Hindlimb muscle (tissue), 1 donor: ENCODE results near the gene KRTAP1-5. TPM values are rescaled to one million over a fixed set of nuclear protein-coding genes. Genes with fewer than 3 reads are reported as not detected.
"Not testable (repeated sequence)": the region's sequence is repeated elsewhere in the genome, so short reads cannot be mapped to it uniquely, and the experiment has no call there.

ENCODE experiments used
- DNase-seq: peaks from one replicate; pipeline ENCODE4 v3.0.0-alpha.2; 2013
- polyA plus RNA-seq: library from polyadenylated mRNA; unstranded; fragments of 120-200 nt; gene quantifications from one replicate; pipeline ENCODE4 v1.2.1, GENCODE V29; 2013; ENCODE audit not compliant: insufficient read length

KRTAP1-5 gene, protein sequence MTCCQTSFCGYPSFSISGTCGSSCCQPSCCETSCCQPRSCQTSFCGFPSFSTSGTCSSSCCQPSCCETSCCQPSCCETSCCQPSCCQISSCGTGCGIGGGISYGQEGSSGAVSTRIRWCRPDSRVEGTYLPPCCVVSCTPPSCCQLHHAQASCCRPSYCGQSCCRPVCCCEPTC
- not detected for polyA plus RNA-seq

DNA sequence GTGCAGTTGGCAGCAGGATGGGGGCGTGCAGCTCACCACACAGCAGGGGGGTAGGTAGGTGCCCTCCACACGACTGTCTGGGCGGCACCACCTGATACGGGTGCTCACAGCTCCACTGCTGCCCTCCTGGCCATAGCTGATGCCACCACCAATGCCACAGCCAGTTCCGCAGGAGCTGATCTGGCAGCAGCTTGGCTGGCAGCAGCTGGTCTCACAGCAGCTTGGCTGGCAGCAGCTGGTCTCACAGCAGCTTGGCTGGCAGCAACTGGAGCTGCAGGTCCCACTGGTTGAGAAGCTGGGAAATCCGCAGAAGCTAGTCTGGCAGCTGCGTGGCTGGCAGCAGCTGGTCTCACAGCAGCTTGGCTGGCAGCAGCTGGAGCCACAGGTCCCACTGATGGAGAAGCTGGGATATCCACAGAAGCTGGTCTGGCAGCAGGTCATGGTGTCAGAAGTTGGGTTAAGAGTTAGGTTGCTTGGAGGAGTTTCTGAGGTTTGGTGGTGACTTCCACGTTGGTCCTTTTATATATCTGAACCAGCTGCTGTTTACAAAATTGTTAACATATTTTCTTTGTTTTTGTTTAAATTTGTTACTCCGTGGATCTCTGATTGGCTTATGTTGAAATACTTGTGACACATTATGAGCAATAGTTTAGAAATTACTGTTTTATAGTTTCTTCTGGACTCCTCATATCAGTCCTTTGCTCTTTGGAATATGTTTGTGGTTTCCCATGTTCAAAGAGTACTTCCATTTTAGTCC, at the start of gene KRTAP1-5:
TSS of gene KRTAP1-5 (minus strand) at position 494 of the 757 bp plus-strand sequence. CDS start at position 441, 53 bp downstream.
- no peak for DNase-seq

DNA sequence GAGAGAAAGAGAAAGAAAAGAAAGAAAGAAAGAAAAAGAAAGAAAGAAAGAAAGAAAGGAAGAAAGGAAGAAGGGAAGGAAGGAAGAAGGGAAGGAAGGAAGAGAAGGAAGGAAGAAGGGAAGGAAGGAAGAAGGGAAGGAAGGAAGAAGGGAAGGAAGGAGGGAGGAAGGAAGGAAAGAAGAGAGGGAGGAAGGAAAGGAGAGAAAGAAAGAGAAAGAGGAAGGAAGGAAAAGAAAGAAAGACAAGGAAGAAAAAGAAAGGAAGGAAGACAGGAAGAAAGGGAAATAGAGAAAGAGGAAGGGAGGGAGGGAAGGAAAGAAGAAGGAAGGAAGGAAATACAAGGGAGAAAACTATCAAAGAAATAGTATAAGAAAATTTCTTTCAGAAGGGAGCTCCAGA, 49.8 kb upstream of the KRTAP1-5 start:
- no peak for DNase-seq

DNA sequence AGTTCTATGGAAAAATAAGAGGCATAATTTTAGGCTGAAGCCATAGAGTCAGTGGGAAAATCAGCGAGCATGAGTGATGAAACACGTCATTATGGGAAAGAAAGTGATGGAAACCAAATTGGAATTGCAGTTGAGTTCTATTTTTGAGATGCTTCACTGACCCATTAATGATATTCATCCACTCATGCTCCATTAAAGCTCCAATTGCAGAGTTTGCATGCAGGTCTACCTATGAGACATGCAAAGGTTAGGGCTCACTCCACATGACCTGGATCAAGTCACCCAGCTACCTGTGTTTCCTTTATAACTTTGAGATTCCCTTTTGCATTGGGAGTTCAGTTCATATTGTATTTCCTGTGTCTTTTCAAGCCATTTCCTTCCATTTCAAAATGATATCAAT, 46.7 kb upstream of the KRTAP1-5 start:
- no peak for DNase-seq

DNA sequence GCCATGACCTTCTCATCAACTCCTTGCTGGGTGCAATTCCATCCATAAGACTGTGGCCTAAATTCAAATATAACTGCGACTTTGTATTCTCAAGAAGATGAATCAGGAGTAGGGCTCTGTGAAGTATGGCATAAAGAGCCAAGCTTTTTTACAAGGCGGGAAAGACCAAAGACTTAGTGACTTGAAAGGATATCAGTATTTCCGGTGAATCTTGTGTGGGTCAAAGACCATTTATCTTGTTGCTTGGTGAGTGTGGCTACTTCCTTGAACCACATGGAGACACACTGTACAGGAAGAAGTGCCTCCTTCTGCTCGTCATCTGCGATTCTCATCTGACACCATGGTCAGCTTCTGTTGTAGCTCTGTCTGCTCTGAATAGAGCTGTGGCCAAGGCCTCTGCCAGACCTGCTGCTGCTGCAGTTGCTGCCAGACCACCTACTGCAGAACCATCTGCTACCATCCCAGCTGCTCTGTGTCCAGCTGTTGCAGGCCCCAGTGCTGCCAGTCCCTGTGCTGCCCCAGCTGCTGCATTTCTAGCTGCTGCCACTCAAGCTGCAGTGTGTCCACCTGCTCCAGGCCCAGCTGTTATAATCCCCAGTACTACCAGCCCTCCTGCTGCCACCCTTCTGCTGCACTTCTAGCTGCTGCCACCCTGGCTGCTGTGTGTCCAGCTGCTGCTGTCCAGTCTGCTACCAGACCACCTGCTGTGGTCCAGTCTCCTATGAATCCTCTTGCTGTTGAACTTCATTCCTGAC, 44.8 kb upstream of the KRTAP1-5 start:
- no peak for DNase-seq

DNA sequence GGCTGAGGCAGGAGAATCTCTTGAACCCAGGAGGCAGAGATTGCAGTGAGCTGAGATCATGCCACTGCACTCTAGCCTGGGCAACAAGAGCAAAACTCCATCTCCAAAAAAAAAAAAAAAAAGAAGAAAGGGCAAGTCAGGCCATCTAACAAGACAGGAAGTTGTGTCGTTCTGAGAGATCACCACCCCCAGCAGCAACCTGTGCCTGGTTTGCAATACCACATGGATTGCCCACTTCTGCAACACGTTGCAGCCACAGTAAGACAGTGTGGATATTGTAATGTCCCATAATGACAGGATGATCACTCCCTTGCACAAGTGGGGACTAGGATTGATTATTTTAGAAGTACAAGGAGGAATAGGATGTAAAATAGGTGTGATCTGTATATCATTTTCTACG, 42.0 kb upstream of the KRTAP1-5 start:
- no peak for DNase-seq

DNA sequence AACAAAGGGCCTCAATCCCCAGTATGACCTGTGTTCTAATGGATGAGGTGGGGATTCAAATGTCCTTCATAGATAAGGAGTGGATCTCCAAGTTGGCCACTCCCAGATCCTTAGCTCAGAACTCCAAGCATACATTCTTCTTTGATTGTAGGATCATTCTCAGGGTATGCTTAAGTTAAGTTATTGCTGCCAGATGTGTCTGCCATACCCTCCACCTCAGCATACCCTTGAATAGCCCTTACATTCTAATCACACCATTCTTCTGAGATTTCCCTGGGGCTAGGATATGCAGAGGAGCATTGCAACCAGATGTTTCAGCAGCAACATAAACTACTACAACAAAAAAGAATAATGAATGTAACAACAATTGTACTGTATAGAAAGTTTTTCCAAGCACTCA, 40.3 kb upstream of the KRTAP1-5 start:
- no peak for DNase-seq

DNA sequence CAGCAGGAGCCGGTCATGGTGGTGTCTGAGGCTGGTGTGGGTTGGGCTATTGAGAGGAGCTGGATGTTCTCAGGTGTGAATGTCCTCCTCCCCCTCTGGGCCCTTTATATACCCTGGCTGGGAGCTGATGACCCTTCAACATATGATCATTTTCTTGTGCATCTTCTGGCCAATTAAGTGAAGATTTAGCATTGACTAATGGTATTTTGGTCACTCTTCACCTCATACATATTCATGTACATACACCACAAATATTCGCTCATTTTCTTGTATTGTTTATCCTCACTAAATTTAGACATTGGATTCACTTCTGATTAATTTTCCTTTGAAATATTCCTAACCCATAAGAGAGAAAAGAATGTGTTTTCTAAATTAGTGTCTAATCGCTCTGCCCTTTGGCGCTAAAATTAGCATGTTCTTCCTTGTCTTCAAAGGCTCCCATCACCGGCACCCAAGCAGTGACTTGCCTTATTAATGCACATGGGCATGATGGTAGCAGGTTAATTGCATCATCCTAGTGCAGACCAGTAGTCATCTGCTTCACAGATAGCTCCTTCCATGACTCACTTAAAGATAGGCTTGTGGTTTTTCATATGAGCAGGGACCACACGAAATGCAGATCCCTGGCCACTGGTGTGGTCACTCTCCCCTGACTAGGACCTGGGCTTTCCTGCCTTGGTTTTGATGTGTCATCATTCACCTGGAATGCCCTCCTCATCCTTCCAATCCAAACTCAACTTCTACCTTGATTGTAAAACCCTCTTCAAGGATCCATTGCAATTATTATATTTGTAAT, 39.0 kb upstream of the KRTAP1-5 start, which contains the start of gene KRTAP2-4:
TSS of gene KRTAP2-4 (minus strand) at position 51 of the 796 bp plus-strand sequence. CDS start at position 17, 34 bp downstream.
- no peak for DNase-seq

DNA sequence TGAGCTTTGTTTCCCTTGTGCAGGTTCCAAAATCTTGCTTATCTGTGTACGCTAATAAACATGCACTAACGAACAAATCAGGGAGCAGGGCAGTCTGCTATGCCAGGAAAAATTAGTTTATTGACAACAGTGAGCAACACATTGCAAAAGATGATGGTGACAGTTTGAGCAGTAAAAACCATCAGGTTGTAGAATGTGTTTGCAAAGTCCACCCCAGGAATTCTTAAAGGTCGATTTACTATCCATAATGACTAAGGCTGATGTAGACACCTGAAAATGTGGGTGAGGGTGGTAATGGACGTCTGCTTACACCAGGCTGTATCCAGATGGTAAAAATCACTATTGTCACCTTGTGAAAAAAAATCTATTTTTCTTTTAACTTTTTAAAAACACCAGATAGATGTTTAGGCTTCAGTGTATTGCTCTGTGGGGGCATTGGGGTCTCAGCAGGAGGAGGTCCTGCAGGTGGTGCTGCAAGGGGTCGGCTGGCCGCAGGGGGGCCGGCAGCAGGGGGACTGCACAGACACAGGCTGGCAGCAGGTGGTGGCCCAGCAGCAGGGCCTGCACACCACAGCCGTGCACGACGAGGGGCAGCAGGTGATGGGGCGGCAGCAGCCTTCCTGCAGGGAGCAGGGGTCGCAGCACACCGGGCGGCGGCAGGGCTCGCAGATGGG, 38.1 kb upstream of the KRTAP1-5 start:
- DNase-seq, result not testable (repeated sequence)

DNA sequence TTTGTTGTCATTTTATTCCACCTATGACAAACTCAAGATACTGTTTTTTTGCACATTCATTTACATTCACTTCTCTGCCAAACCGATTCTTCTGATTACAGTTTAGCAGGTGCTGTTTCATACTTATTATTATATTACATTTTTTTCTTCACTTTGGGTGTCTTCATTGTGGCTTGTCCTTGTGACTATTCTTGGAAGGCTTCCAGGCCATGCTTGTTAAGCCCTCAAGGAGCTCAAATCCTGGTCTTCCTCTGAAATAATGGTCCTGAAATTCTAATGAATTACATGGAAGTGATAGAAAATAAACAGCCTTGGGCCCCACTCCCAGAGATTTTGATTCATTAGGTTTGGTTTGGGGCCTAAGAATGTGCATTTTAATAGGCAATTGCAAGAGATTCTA, 37.3 kb upstream of the KRTAP1-5 start:
- no peak for DNase-seq

DNA sequence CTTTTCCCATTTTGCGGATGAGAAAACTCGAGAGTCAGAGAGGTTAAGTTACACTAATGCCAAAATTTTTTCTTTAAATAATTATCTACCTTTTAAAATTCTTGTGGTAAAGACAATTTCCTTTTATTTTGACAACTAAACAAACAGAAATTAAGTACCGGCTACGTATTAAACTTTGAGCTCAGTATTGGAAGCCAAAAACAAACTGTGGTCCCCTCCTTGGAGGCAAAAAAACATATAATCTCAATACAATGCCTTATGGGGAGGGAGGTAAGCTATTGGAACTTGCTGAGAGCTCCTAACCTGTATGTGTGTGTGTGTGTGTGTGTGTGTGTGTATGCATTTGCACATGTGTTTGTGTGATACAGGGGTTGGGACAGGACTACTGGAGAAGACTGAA, 36.4 kb upstream of the KRTAP1-5 start:
- DNase-seq, result no peak

DNA sequence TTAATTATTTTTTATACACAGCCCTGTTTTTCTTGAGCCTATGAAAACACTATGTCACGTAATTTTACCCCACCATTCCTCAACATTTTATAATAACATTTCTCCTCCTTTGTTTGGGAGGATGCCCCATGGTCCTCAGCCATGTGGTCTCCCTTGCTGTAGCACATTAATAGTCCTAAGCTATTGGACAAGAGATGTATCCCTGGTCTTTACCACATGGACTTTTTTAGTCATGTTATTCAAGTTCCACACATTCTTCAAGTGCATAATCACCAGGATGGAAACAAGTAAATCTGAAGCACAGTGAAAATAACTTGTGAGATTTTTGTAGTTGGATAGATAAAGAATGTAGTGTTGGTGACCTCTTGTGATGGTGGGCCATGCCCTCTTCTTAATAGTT, 35.0 kb upstream of the KRTAP1-5 start:
- no peak for DNase-seq

DNA sequence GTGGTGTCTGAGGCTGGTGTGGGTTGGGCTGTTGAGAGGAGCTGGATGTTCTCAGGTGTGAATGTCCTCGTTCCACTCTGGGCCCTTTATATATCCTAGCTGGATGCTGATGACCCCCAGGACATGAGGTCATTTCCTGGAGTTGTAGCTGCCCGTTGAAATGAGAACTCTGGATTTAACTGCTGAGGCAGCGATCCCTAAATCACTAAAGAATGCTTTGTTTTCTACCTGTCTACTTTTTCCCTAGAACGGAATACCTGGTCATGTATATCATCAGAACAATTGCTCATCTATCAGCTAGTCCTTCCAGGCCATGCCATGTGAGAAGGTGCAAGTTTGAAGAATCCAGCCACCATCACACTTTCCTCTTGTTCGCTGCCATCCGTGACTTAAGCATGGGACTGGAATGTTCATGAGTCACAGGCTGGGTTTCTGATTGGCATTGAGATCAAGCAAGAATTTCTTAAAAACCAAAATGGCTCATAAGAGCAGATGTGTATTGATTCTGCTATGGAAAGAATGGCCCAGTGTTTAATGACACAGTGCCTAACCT, 33.1 kb upstream of the KRTAP1-5 start, which contains the start of gene KRTAP2-3:
TSS of gene KRTAP2-3 (minus strand) at position 63 of the 553 bp plus-strand sequence. CDS start 64 bp downstream, outside the sequence.
- no peak for DNase-seq

DNA sequence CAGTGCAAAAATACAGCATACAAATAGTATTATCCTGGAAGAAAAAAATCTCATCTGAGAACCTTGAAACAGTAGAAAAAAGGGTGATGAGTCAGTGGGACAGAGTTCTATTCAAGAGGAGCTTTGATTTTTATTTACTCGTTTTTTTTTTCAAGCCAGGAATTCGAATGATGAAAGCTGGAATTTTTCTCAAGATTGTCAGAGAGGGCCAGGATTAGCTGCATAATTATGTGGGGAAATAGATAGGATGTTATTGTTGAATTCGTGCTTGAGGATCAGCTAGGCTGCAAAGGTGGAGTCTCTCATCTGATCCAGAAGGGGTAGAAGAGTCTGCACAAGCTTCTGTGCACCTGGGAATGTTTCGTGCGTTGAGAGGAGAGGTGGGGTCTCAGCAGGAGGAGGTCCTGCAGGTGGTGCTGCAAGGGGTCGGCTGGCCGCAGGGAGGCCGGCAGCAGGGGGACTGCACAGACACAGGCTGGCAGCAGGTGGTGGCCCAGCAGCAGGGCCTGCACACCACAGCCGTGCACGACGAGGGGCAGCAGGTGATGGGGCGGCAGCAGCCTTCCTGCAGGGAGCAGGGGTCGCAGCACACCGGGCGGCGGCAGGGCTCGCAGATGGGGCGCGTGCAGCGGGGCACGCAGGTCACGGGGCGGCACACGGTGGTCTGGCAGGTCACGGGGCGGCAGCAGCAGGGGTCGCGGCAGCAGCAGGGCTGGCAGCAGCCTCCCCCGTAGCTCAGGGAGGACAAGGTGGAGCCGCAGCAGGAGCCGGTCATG, 32.5 kb upstream of the KRTAP1-5 start:
- not testable (repeated sequence) for DNase-seq

DNA sequence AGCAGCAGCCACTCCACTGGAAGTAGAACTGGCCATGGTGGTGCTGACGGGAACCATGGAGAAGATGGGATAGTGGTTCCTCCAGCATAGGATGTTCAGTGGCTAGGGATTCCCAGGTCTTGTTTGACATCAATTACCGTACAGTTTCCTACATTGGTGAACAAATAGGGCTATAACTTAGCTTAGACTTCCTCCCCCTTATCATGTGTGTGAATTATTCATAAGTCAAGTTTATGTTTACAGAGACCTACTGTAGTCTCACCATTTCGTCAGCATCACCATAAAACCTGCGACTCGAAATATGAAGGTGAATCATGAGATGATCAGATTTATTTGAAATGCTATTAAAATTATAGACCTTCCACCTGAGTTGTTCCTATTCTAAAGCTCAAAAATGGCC, 31.7 kb upstream of the KRTAP1-5 start:
- DNase-seq, result no peak

DNA sequence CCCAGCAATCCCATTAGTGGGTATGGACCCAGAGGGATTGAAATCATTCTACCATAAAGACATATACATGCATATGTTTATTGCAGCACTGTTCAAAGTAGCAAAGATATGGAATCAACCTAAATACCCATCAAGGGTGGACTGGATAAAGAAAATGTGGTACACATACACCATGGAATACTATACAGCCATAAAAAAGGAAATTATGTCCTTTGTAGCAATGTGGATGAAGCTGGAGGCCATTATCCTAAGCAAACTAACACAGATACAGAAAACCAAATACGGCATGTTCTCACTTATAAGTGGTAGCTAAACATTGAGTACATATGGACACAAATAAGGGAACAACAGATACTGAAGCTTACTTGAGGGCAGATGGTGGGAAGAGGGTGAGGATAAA, 30.5 kb upstream of the KRTAP1-5 start:
- DNase-seq, result no peak

DNA sequence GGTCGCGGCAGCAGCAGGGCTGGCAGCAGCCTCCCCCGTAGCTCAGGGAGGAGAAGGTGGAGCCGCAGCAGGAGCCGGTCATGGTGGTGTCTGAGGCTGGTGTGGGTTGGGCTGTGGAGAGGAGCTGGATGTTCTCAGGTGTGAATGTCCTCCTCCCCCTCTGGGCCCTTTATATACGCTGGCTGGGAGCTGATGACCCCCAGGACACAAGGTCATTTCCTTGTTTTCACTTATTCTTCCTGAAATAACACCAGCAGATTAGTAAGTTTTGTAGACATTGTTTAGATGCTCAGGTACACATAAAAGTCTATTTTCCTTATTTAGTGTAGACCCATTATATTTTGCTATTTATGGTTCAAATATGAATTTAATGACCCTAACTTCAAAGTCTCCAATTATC, 28.1 kb upstream of the KRTAP1-5 start, which contains the start of gene KRTAP2-2:
TSS of gene KRTAP2-2 (minus strand) at position 101 of the 400 bp plus-strand sequence. CDS start at position 82, 19 bp downstream.
- not testable (repeated sequence) for DNase-seq

DNA sequence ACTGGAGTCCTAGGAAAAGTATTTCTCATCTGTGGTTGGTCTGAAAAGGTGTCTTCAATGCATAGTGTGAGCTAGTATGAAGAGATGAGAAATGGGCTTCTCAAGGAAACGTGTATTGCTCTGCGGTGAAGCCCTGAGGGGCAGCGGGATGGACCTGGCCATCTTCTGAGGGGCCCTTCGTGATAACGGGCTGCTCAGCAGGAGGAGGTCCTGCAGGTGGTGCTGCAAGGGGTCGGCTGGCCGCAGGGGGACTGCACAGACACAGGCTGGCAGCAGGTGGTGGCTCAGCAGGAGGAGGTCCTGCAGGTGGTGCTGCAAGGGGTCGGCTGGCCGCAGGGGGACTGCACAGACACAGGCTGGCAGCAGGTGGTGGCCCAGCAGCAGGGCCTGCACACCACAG, 27.5 kb upstream of the KRTAP1-5 start:
- not testable (repeated sequence) for DNase-seq

DNA sequence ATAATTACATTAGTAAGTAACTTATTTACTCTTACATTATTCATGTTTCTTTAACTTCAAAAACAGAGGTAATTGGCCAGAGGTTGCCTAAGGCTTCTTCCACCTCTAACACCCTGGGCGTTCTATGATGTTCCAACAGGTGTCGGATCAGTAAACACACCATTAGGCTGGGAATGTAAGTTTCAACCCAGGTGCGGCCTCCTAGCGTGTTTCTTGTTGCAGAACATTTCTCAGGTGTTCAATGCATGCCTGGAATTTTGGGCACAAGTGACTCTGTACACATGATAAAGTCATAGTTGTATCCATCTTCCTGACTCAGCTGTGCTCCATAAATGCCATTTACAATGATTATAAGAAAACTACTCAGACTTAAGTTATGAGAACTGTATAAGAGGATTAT, 27.0 kb upstream of the KRTAP1-5 start:
- no peak for DNase-seq

DNA sequence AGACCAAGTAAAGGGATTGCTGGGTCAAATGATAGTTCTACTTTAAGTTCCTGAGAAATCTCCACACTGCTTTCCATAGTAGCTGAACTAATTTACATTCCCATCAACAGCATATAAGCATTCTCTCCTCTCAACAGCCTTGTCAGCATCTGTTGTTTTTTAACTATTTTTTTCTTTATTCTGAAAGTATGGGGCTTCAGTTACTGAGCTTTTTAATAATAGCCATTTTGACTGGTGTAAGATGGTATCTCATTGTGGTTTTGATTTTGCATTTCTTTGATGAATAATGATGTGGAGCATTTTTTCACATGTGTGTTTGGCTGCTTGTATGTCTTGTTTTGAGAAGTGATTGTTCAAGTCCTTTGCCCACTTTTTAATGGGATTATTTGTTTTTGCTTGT, 25.6 kb upstream of the KRTAP1-5 start:
- no peak for DNase-seq

DNA sequence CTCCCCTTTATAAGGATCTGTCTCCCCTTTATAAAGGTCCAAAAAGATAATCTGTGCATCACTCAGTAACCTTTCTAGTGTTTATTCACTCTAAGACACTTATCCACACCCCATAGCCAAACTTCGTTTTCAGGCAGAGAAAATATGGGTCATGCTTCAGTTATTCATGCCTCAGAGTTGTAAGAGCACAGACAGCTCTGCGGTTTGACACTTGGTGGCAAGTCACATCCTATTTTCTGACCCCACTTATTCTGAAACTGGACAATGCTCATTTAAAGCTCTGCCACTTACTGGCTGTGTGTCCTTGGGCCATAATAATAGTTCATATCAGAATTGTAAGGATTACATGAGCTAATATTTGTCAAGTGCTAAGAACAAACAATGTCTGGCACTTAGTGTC, 22.1 kb upstream of the KRTAP1-5 start:
- DNase-seq, result no peak

DNA sequence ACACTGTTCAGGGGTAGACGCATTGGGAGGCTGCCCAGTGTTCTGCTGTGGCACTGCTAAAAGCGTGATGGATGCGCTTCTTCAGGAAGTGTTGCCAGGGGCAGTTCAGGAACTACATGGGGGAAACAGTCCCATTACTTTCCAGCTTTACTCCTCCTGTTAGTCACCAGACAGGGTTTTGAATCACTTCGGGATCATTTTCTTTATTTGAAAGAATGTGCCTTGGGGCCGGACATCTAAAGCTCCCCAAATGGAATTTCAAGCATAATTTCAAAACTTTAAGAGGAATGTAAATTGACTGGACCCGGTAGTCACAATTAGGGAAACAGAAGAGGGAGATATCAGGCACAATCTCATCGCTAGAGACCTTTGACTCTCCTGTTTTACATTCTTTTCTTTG, 21.4 kb upstream of the KRTAP1-5 start:
- DNase-seq, result no peak
